GM18951 (cell line): ENCODE data around the gene POLR3A.

ENCODE experiments used
- POLR2A ChIP-seq: IDR thresholded peaks from 4 replicates; pipeline ENCODE4 v1.6.1; 2011; ENCODE audit warnings: mild to moderate bottlenecking; ENCODE audit not compliant: insufficient read length, insufficient read depth; ENCODE audit errors: extremely low read depth
- in situ Hi-C: fragments of 300-500 bp; cut with MboI; formaldehyde crosslinking; loops from one replicate; pipeline ENCODE4 v1.12.0; 2022; ENCODE audit warnings: low sequenced_read_pairs, mixed read lengths, inconsistent platforms; ENCODE audit not compliant: unreplicated experiment

POLR3A gene

GRCh38 chr10:78028438-78029268 lies 662 bp downstream of the POLR3A start:
- in situ Hi-C loops, result loop anchor here (25.0 kb wide), 1 partner anchor 1159 kb away; no protein-coding TSS in a partner anchor
- TF ChIP-seq POLR2A, result no peak

- in situ Hi-C loops, result loop anchor here (25.0 kb wide), 1 partner anchor 1161 kb away; no protein-coding TSS in a partner anchor
Measured at GRCh38 chr10:78025685-78026364, 3.5 kb downstream of the POLR3A start.

GRCh38 chr10:78023741-78024140 lies 5.6 kb downstream of the POLR3A start:
- TF ChIP-seq POLR2A, result no peak
- in situ Hi-C loops, result no loop called here

More at GRCh38 chr10:78025685-78026364, 3.5 kb downstream of the POLR3A start:
- no peak for TF ChIP-seq POLR2A

GRCh38 chr10:78021201-78021600 lies 8.1 kb downstream of the POLR3A start:
- TF ChIP-seq POLR2A, result no peak
- in situ Hi-C loops, result no loop called here

- no peak for TF ChIP-seq POLR2A
- in situ Hi-C loops, result no loop called here
Measured at GRCh38 chr10:78019264-78019663, 10.1 kb downstream of the POLR3A start.

GRCh38 chr10:78017856-78018255 lies 11.5 kb downstream of the POLR3A start:
- in situ Hi-C loops, result no loop called here
- TF ChIP-seq POLR2A, result no peak

GRCh38 chr10:78015546-78015945 lies 13.8 kb downstream of the POLR3A start:
- no peak for TF ChIP-seq POLR2A
- in situ Hi-C loops, result no loop called here

- in situ Hi-C loops, result no loop called here
- TF ChIP-seq POLR2A, result no peak
Measured at GRCh38 chr10:78013564-78013963, 15.8 kb downstream of the POLR3A start.

- TF ChIP-seq POLR2A, result no peak
- in situ Hi-C loops, result no loop called here
Measured at GRCh38 chr10:78011065-78011464, 18.2 kb downstream of the POLR3A start.

GRCh38 chr10:78010278-78010677 lies 19.0 kb downstream of the POLR3A start:
- TF ChIP-seq POLR2A, result no peak

GRCh38 chr10:78009662-78010061 lies 19.7 kb downstream of the POLR3A start:
- in situ Hi-C loops, result no loop called here

More at GRCh38 chr10:78010278-78010677, 19.0 kb downstream of the POLR3A start:
- in situ Hi-C loops, result no loop called here

GRCh38 chr10:78007172-78007571 lies 22.1 kb downstream of the POLR3A start:
- TF ChIP-seq POLR2A, result no peak
- in situ Hi-C loops, result no loop called here

More at GRCh38 chr10:78009662-78010061, 19.7 kb downstream of the POLR3A start:
- TF ChIP-seq POLR2A, result no peak

- no peak for TF ChIP-seq POLR2A
- in situ Hi-C loops, result no loop called here
Measured at GRCh38 chr10:78004215-78005026, 24.9 kb downstream of the POLR3A start.
